LNCaP clone FGC (cell line): ENCODE data around the gene RAPGEF5.
"Not testable (repeated sequence)": the region's sequence is repeated elsewhere in the genome, so short reads cannot be mapped to it uniquely, and the experiment has no call there.

Experiments
- DNase-seq: peaks from one replicate; pipeline ENCODE4 v3.0.0-alpha.2; 2011; ENCODE audit warnings: low read depth
- H3K4me3 ChIP-seq: 2 replicates; pipeline ENCODE4 v1.5.1; 2011; ENCODE audit warnings: mild to moderate bottlenecking, low read depth, low read length, control low read depth
- TF ChIP-seq, protein P1 (sequence below): IDR thresholded peaks from 2 replicates; pipeline ENCODE4 v1.5.1; 2012; ENCODE audit warnings: mild to moderate bottlenecking; ENCODE audit not compliant: control insufficient read depth, insufficient read depth; ENCODE audit errors: extremely low read depth

The RAPGEF5 gene

DNA sequence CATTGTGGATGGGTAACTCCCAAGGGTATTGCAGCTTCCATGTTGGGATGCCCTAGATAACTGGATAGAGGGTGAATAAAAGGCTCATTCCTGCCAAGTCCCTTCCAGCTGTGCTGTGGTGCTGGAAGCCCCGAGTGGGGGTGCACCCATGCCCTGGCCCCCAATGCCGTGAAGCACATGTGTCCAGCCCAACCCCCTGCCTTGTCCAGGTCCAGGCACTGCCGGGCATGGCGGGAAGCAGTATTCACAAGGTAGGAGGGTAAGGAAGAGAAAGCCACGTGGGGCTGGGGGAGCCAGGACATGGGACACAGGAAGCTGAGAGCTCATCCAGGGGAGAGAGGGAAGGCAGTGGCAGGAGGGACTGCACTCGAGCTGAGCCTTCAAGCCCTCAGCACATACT is 263.0 kb downstream of the RAPGEF5 start:
- H3K4me3 ChIP-seq: no peak overlapping the region
- TF ChIP-seq, protein P1, sequence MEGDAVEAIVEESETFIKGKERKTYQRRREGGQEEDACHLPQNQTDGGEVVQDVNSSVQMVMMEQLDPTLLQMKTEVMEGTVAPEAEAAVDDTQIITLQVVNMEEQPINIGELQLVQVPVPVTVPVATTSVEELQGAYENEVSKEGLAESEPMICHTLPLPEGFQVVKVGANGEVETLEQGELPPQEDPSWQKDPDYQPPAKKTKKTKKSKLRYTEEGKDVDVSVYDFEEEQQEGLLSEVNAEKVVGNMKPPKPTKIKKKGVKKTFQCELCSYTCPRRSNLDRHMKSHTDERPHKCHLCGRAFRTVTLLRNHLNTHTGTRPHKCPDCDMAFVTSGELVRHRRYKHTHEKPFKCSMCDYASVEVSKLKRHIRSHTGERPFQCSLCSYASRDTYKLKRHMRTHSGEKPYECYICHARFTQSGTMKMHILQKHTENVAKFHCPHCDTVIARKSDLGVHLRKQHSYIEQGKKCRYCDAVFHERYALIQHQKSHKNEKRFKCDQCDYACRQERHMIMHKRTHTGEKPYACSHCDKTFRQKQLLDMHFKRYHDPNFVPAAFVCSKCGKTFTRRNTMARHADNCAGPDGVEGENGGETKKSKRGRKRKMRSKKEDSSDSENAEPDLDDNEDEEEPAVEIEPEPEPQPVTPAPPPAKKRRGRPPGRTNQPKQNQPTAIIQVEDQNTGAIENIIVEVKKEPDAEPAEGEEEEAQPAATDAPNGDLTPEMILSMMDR: no peak
- no peak for DNase-seq

DNA sequence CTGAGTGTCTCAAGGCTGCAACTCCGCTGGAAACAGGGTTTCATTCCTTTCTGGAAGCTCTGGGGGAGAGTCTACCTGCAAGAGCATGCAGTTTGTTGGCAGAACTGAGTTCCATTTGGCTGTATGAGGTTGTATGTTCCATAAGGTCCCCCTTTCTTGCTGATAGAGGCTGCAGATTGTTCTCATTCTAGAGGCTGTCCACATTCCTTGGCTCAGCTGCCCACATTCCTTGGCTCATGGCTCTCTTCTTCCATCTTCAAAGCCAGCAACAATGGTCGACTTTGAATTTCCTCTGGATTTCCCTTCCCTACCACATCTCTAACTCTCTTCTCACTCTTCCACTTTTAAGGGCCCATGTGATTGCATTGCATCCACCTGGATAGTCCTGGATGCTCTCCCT is 264.0 kb downstream of the RAPGEF5 start:
- TF ChIP-seq, protein P1: no peak
- no peak overlapping the region for H3K4me3 ChIP-seq
- no peak for DNase-seq

DNA sequence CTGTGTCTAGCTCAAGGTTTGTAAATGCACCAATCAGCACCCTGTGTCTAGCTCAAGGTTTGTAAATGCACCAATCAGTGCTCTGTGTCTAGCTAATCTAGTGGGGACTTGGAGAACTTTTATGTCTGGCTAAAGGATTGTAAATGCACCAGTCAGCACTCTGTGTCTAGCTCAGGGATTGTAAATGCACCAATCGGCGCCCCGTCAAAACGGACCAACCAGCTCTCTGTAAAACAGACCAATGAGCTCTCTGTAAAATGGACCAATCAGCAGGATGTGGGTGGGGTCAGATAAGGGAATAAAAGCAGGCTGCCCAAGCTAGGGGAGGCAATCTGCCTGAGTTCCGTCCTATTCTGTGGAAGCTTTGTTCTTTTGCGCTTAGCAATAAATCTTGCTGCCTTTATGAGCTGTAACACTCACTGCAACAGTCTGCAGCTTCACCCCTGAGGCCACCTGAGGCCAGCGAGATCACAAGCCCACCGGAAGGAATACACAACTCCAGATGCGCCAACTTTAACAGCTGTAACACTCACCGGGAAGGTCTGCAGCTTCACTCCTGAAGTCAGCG is 265.9 kb downstream of the RAPGEF5 start:
- not testable (repeated sequence) for DNase-seq, H3K4me3 ChIP-seq

DNA sequence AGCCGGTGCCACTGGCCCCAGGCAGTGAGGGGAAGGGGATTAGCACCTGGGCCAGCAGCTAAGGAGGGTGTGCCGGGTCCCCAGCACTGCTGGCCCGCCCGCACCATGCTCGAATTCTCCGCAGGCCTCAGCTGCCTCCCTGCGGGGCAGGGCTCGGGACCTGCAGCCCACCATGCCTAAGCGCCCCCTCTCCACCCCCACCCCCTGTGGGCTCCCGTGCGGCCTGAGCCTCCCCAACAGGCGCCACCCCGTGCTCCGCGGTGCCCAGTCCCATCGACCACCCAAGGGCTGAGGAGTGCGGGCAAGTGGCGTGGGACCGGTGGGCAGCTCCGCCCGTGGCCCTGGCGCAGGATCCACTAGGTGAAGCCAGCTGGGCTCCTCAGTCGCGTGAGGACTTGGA is 266.4 kb downstream of the RAPGEF5 start:
- DNase-seq: no peak
- H3K4me3 ChIP-seq: no peak overlapping the region
- TF ChIP-seq, protein P1: no peak

DNA sequence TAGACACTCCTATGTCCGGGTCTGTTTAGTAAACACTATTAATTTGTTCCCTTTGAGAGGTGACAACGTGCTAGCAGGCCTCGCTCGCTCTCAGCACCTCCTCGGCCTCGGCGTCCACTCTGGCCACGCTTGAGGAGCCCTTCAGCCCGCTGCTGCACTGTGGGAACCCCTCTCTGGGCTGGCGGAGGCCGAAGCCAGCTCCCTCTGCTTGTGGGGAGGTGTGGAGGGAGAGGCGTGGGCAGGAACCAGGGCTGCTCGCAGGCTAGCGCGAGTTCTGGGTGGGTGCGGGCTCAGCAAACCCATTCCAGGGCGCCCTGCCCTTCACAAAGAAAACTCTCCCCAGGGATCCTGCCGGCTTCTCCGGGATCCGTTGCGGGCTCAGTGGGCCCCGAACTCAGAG is 266.8 kb downstream of the RAPGEF5 start:
- TF ChIP-seq, protein P1: no peak
- no peak for DNase-seq

DNA sequence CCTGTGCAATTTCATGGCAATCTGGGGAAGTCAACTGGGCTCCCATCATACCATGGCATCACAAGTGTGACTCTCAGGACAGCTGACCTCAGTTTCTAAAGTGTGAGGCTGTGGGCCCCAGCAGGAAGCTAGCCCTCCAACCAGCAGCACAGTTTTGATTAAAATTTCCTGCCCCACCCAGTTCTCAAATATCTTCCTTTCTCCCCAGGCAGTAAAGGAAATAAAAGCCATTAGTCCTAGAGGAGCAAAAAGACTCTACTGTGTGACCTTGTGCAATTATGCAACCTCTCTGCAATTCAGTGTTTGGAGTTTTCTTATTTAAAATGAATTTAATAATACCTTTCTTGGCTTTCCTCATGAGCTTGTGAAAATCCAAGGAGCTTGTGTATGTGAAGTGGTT is 268.1 kb downstream of the RAPGEF5 start:
- TF ChIP-seq, protein P1: no peak
- H3K4me3 ChIP-seq: no peak overlapping the region
- no peak for DNase-seq

More for the DNA sequence above, 266.8 kb downstream of the RAPGEF5 start:
- no peak overlapping the region for H3K4me3 ChIP-seq

DNA sequence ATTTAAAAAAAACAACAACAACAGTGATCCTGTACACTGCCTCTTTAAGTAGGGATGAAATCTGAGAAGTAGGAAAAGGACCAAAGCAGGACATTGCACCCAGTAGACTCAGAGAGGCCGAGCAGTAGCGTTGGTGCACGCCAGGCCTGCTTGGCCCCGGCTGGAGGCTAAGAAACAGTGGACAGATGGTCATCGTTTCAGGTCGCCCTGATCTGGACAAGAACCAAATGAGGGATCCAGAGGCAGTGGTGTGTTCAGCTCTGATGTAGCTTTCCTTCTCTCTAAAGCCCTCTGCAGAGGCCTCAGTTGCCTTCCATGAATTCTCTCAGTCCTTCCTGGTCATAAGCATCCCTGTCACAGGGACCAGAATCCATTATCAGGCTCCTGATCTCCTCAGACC is 269.1 kb downstream of the RAPGEF5 start:
- no peak for DNase-seq
- no peak overlapping the region for H3K4me3 ChIP-seq
- TF ChIP-seq, protein P1: no peak
